Esophagus muscularis mucosa (tissue), 4 donors: Measurements from ENCODE around the gene TRMT44.

ENCODE experiments used
- EP300 ChIP-seq: sonication (generic); formaldehyde crosslinking; IDR thresholded peaks from one replicate; pipeline ENCODE4 v1.6.1; 2017; ENCODE audit warnings: antibody characterized with exemption
- POLR2AphosphoS5 ChIP-seq, 2 donors: sonication (generic); formaldehyde crosslinking; IDR thresholded peaks; one replicate each; pipeline ENCODE4 v1.6.1; 2017; ENCODE audit warnings: antibody characterized with exemption in 2 of 2
- TF ChIP-seq, protein P1 (sequence below), 3 experiments: fragments of 200-600 bp in 2 of 3; fragments of 450-650 bp in 1 of 3; sonication (generic) in 2 of 3; IDR thresholded peaks; one replicate each; pipeline ENCODE4 v1.5.1; 2017 to 2019; ENCODE audit warnings: antibody characterized with exemption in 3 of 3, mild to moderate bottlenecking in 2 of 3, moderate library complexity in 1 of 3

- TF ChIP-seq, protein P1, sequence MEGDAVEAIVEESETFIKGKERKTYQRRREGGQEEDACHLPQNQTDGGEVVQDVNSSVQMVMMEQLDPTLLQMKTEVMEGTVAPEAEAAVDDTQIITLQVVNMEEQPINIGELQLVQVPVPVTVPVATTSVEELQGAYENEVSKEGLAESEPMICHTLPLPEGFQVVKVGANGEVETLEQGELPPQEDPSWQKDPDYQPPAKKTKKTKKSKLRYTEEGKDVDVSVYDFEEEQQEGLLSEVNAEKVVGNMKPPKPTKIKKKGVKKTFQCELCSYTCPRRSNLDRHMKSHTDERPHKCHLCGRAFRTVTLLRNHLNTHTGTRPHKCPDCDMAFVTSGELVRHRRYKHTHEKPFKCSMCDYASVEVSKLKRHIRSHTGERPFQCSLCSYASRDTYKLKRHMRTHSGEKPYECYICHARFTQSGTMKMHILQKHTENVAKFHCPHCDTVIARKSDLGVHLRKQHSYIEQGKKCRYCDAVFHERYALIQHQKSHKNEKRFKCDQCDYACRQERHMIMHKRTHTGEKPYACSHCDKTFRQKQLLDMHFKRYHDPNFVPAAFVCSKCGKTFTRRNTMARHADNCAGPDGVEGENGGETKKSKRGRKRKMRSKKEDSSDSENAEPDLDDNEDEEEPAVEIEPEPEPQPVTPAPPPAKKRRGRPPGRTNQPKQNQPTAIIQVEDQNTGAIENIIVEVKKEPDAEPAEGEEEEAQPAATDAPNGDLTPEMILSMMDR (IDR thresholded peaks at IDR 0.05): no peak
- TF ChIP-seq POLR2AphosphoS5 (IDR thresholded peaks at IDR 0.05): no peak
- TF ChIP-seq EP300: no peak
Measured at GRCh38 chr4:8407316-8407715, 33.3 kb upstream of the TRMT44 start.
